Adrenal gland (tissue), 5 donors: Measurements from ENCODE around the gene PTPRN2.

Source experiments
- POLR2A ChIP-seq, 2 donors: fragments of 450-650 bp; IDR thresholded peaks; one replicate each; pipeline ENCODE4 v1.6.1; 2017; ENCODE audit warnings: antibody characterized with exemption in 2 of 2, mild to moderate bottlenecking in 2 of 2, moderate library complexity in 1 of 2
- TF ChIP-seq, protein P1 (sequence below), 6 experiments: fragments of 450-650 bp in 4 of 6; fragments of 200-600 bp in 2 of 6; sonication (generic) in 1 of 6; IDR thresholded peaks; 1 replicate in 5 of 6; 2 replicates in 1 of 6; pipeline versions ENCODE4 v1.5.1 to v1.8.0; 2016 to 2021; ENCODE audit warnings: antibody characterized with exemption in 6 of 6, mild to moderate bottlenecking in 2 of 6, moderate library complexity in 1 of 6
- donor health status: DM: no; HTN: no; CAD: no.

DNA sequence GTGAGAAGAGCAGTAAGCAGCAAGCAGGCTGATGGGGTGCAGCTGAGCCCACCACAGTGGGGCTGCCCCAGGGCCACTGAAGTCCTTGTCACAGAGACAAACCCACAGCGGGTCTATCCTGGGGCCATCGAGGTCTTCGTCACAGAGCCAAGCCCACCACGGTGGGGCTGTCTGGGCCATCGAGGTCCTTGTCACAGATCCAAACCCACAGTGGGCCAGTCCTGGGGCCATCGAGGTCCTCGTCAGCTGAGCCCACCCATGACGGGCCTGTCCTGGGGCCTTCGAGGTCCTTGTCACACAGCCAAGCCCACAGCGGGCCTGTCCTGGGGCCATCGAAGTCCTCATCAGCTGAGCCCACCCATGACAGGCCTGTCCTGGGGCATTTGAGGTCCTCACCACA lies 700.9 kb downstream of the PTPRN2 start:
- TF ChIP-seq, protein P1, sequence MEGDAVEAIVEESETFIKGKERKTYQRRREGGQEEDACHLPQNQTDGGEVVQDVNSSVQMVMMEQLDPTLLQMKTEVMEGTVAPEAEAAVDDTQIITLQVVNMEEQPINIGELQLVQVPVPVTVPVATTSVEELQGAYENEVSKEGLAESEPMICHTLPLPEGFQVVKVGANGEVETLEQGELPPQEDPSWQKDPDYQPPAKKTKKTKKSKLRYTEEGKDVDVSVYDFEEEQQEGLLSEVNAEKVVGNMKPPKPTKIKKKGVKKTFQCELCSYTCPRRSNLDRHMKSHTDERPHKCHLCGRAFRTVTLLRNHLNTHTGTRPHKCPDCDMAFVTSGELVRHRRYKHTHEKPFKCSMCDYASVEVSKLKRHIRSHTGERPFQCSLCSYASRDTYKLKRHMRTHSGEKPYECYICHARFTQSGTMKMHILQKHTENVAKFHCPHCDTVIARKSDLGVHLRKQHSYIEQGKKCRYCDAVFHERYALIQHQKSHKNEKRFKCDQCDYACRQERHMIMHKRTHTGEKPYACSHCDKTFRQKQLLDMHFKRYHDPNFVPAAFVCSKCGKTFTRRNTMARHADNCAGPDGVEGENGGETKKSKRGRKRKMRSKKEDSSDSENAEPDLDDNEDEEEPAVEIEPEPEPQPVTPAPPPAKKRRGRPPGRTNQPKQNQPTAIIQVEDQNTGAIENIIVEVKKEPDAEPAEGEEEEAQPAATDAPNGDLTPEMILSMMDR (IDR thresholded peaks at IDR 0.05), result no peak
- TF ChIP-seq POLR2A (IDR thresholded peaks at IDR 0.05), result no peak
